ENCODE measurements around the gene SIRPA.

Gene SIRPA

DNA sequence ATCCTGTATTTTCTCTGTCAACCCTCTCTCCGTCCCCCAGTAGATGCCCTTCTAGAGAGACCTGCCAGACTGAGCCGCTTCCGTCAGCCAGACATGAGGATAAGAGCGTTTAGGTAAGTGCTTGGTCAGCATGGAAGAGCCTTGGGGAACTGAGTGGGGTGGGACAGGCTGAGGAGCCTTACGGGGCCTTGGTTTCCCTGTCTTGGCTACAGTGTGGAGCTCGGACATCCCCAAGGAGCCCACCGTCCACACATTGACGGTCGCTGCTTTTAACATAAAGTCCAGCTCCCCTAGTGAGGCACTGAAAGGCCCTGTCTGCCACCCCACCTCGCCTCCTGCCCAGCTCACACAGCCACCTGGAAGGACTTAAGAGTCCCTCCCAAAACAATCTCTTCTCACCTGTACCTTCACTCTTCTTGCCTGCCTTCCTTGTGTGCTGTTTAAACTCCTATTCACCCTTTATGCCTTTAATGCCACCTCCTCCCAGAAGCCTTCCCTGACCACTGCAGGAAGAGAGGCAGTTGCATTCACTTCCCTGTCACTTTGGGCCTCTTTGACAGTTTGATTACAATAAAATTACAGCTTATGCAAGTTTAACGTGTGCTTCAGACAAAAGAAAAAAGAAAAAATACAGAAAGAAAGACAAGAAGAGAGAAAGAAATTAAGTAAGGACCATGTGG lies 56.4 kb downstream of the SIRPA start:
- DNase-seq (ENCODE audit: low spot score), result no peak

DNA sequence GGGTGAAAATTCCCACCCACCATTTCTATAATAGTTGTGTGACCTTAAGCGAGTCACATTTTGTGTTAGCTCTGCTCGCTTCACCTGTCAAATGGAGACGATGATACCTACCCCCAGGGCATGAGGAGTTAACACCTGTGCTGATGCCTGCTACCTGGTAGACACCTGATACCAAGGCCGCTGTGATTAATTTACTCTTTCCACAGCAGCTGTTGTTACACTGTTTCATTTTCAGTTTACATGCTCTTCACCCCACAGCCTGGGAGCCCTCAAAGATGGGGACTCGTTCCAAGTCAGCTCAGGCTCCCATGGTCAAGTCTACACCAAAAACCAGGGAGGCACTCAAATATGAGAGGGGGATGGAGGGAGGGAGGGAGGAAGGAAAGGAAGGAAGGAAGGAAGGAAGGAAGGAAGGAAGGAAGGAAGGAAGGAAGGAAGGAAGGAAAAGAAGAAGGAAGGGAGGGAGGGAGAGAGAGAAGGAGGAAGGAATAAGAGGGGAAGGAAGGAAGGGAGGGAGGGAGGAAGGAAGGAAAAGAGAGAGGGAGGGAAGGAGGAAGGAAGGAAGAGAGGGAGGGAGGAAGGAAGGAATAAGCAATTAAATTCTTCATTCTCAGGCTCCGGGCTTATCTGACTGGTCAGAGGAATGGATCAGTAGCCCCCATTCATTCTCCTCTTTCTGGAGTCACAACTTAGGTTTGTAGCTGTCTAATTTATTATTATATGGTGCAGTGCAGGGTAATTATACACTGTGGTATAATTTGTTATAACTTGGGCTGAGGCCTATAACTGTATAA lies 57.7 kb downstream of the SIRPA start:
- DNase-seq (ENCODE audit: low spot score), result no peak

DNA sequence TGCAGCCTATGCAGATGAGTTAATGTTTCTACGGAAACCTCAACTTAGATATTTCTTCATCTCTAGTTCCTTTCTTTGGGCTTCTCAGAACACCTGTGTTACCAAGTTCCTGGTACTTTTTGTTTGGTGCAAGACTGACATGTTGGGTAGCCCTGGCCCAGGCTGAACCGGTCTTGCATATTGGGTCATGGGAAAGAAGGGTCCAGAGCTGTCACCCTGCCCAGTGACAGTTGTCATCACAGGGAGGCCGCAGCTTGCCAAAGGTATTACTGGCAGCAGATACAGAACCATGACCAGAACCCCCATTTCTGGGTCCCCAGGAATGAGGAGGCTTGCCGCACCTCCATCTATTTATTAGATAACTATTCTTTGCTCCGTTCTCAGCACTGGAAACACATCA lies 58.4 kb downstream of the SIRPA start:
- no peak for DNase-seq (ENCODE audit: low spot score)

DNA sequence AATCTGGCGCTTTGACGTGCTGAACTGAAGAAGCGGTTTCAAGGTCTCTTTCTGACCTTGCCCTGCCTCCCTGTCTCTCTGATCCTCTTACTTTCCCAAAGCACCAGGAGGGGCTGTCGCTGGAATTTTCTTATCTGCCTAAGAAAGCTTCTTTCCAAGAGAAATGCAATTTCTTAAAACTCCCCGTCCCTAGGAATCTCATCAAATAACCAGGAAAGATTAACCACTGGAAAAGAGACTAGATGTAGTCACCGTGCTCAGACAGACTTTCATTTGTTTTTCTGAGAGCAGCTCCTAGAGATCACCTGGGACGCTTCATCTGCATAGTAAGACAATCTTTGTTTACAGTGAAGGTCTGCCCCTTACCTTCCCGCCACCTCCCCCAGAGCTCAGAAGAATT lies 60.0 kb downstream of the SIRPA start:
- no peak for DNase-seq (ENCODE audit: low spot score)

DNA sequence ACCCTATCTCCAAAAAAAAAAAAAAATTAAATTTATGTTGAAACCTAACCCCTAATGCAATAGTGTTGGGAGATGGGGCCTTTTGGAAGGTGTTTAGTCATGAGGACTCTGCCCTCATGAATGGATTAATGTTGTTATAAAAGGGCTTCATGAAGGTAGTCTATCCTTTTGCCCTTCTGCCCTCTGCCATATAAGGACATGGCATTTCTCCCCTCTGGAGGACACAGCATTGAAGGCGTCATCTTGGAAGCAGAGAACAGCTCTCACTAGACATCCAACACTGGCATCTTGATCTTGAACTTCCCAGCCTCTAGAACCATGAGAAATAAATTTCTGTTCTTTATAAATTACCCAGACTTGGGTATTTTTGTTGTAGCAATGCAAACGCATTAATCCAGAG lies 63.2 kb downstream of the SIRPA start:
- no peak for DNase-seq (ENCODE audit: low spot score)

DNA sequence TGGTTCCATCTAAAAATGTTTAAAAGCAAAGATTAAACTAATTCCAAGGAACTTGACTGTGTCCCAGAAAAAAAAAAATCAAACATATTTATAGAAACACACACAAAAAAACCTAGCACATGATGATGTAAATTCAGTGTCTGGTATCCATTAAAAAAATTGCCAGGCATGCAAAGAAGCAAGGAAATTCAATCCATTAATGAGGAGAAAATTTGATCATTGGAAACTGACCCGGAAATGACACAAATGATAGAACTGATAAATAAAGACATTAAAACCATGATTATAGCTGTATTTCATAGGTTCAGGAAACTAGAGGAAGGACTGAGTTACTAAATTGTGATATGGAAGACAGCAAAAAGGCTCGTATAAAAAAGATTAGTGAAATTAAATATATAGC lies 63.9 kb downstream of the SIRPA start:
- DNase-seq (ENCODE audit: low spot score), result no peak

DNA sequence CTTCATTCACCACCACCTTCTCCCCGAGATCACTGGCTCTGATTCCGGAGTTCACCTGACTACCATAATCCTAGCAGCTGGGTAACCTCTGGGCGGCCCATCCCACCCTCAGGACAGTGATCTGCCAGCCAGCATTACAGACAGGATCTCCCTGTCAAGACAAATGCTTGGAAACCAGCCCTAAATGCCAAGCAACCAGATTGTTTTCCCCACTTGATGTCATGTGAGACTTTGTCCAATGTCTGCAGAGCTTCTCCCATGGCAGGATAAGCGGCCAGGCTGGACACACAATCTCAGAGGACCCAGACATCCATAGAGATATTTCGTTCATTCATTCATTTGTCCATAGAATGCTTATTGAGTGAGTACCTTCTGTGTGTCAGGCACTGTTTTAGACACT lies 66.2 kb downstream of the SIRPA start:
- no peak for DNase-seq (ENCODE audit: low spot score)

DNA sequence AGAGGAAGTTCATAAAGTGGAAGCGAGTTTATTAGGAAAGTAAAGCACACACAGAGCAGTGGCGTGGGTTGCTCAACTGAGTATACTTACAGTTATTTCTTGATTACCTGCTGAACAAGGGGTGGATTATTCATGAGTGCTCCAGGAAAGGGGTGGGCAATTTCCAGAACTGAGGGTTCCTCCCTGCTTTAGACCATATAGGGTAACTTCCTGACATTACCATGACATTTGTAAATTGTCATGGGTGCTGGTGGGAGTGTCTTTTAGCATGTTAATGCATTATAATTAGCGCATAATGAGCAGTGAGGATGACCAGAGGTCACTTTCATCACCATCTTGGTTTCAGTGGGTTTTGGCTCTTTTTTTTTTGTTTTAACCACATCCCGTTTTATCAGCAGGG lies 68.9 kb downstream of the SIRPA start:
- no peak for DNase-seq (ENCODE audit: low spot score)

DNA sequence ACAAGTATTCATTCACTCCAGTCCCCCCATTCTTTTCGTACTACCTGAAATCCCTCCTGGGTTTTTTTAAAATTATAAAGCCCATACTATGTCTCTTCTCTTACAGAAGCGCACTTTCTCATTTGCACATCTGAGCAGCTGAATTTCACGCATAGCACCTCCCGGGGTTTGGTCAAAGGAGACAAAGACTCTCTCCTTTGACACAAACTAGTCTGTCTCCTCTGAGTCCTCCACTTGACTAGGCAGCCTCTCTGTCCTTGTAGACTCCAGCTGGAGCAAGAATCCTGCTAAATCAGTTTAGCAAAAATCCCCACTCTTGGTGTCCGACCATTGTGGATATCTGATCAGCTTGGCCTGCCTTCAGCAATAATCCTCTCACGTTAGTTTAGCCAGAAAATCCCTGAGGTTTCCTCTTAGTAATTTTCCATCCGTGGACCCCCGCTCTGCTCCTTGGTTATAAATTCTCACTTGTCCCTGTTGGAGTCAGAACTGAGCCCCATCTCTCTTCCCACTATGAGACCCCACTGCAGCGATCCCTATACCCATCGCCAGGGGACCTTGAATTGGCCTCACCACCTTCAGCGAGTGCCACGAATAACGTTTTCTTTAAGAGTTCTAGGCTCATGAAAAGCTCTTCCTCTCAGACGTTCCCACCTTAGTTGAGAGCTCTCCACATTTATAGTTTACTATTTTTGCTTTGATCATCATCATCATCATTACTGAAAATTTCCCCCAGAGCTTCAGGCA lies 69.6 kb downstream of the SIRPA start:
- no peak for DNase-seq (ENCODE audit: low spot score)

DNA sequence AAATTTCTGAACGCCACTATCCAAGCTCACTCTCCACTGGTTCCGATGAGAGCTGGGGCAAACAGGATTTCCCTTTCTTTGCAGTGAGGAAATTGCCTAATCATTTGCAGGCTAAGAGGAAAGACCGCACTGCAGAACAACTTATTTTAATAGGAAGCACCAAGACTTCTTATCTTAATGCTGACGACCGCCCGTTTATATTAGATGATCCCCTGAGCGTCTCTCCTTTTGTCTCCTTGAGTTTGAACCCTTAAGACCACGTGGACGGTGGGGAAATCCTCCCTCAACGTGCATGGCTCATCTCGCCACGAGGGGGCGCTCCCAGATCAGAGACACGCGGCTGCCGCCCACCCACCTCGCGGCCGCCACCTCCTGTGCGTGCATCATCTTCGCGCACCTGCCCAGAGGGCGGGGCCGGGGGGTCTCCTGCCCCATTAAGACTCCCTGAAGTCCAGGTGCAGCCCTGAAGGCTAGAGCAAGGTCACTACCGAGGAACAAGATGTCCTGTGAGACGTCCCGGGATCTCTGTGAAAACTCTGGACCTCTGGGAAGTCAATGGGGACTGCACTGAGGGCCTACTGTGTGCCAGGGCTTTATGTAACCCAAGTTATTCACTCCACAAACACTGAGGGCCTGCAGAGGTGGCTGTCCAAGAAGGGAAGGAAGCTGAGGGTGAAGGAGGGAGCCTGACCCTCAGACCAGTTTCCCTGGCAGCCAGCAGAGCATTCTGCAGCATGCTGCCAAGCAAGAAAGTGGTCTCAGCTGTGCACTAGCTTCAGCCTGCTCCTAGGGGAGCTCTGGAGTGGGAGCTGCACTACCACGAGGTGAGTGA lies 70.5 kb downstream of the SIRPA start:
- DNase-seq (ENCODE audit: low spot score), result peak; percentile 76

DNA sequence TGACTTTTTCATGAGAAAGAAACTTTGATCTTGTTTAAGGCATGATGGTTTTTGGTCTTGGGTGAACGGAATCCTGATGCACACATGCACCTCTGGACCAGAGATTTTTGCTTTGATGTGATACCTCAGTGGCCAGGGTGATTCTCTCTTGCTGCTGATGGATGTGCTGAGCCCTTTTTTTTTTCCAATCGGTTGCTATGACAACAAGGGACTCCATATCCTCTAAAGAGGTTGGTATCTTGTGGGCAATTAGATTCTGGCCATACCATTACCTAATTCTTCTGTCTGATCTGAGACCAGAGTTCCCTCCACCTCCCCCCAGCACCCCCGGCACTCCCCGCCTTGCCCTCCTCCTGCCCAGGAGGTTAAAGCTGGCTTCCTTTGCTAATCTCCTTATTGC lies 73.8 kb downstream of the SIRPA start:
- no peak for DNase-seq (ENCODE audit: low spot score)

DNA sequence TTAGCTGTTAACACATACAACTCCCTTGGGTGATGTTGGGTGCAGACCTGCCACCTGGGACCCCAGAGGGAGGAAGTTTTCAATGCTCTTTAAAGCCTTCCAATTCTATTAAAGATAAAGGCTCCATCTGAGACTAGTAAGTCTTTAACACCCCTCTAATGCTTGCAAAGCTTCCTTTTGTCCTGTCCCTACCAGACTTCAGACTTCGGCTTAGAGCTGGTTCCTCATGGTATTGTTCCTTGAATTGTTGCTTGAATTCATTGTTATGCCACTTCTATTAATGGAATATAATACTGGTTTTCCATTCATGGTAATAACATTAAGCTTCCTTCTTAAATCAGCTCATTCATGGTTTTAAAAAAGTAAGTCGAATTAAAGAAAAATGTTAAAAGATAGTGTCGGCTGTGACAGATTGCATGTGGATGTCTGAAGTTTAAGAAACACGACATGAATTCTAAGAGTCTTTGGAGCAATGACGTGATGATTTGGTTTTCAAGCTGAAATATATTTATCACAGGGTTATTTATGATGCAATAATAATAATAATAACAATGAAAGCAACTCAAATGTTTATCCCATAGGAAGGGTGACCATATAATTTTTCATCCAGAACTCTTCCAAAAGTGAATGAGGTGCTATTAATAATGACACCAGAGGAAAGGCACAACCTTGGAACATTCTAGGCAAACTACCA lies 76.8 kb downstream of the SIRPA start:
- DNase-seq (ENCODE audit: low spot score), result no peak

DNA sequence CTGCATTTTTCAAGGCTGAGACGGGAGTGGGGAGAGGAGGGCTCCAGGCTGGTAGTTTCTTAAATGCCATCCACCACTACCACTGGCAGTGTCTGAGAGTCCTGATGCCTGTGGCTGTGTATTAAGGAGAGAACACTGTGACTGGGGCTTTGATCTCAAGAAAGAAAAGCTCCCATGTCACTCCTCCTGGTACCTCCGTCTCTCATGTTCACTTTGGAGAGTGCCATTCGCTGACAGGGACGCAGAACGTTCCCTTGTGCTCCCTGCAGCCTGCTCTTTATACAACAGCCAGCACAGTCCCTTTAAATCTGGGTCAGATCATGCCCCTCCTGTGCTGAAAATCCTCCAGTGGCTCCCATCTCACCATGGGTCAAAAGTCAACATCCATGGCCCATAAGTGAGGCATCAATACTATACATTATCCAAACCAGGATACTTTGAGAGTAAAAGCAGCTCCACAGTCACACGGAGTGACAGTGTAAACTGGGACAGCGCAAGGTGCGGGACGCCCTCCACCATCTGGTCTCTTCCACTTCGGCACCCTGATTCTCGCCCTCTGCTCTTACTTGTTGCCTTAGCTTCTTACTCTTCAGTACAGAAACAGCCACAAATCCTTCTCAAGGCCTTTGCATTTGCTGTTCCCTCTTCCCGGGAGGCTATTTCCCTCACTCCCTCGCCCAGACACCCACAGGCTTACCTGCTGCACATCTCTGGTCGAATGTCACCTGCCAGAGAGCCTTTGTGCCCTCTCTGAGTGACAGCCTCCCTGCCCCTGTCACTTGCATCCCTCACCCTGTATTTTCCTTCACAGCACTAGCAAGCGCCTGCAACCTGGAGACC lies 78.6 kb downstream of the SIRPA start:
- DNase-seq (ENCODE audit: low spot score), result no peak

DNA sequence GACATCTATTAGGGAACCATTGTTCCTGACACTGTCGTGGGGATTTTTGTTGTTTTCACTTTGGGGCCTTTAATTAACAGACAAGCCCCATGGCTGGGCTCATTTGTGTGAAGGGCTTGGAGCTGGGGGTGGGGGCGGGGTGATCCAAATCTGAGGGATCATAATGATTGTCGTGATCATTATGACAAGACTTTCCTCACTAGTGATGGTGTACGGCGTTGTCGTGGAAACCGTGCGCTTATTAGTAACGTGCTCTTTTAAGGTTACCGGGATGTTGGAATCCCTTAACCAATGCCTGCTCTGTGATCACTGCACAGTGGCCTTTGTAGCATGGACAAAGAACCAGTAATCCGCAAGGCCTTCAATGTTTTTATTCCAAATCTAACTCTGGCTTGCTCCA lies 80.1 kb downstream of the SIRPA start:
- DNase-seq (ENCODE audit: low spot score), result no peak

DNA sequence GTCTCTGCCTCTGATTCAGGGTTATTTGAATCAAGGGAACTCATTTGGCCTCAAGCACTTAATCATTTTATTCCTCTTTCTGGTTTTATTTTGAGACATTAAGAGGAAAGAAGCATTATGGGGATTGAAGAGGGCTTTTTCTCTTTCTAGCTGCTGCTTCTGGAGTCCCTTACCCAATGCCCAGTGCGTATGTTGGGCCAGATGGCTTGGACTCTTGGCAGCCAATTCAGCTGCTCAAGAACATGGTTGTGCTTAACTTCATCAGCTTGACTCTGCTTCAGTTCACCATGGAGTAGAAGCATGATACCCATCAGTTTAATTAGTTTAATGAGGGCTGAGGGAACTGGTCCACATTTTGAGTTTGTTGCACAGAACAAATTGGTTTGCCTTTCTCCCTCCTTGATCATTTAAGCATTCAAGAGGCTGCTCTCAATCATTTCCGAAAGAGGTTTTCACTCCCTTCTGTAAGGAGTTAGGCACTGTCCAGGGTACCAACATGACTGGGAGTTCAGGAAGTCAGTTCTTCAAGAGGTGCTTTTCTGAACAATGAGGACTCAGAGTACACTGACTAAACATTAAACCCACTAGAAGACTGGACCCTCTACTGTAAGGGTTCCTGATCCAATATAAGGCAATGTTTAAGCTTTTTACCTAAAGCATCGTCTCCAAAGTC lies 84.0 kb downstream of the SIRPA start:
- no peak for DNase-seq (ENCODE audit: low spot score)

DNA sequence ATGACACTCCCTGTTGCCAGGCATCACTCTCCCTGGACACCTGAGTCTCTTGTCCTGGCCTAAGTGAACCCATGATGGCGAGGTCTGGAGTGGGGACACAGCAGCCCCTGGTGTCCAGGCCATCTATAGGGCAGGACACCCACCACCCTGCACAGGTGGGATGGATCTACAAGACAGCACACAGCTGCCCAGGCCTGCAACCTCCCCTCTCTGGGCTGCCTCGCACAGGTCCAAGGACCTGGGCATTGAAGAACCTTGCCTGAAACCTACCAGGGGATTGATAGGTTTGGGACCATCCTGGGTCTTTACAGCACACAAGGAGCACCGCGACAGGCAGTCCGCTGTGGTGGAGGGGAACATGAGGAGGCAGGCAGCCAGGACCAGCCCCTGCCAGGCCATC lies 87.5 kb downstream of the SIRPA start:
- no peak for DNase-seq (ENCODE audit: low spot score)

DNA sequence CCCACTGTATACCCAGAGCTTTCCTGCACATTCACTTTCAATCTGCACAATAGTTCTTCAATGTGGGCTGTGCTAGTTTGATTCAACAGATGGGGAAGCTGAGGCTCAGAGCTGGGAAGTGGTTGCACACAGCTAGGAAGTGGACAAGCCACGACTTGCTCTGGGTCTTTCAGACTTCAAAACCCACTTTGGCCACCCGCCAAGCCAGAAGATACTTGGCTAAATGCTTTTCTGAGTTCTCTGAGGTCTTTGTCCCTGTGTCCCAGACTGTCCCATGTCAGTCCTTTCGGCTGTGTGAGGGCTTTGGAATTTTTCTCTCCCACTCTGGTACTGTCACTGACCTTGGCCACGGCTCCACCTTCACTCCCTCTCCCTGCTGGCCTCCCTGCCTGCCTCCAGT lies 88.1 kb downstream of the SIRPA start:
- DNase-seq (ENCODE audit: low spot score), result no peak

DNA sequence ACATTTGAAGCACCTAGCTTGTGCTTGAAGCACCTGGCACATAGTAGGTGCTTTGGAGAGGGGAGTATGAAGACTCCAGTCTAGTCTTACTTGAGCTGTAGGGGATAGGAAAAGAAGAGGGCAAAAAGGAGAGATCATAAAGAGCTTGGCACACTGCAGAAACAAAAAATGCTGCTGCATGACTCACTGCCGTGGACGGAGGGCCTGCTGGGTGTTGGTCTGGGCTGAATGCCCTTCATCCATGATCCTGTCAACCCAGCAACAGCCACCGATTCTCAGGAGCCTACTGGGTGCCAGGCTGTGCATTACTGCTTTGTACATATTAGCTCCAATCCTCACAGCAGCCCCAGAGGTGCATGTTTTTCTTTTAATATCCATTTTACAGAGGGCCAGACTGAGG lies 92.6 kb downstream of the SIRPA start:
- no peak for DNase-seq (ENCODE audit: low spot score)
